Inflammatory macrophage (primary cell): ENCODE measurements around the gene ZBTB39.
A peak's percentile ranks its signal among the peaks of the same experiment; 100 is the strongest.
"Not testable (repeated sequence)": the region's sequence is repeated elsewhere in the genome, so short reads cannot be mapped to it uniquely, and the experiment has no call there.

Source experiments
- DNase-seq, 2 donors: peaks; one replicate each; pipeline ENCODE4 v3.0.0-alpha.2; 2020 to 2022
- total RNA-seq, 18 experiments: gene quantifications; one replicate each; lab custom pipeline; 2026; ENCODE audit warnings: mixed read lengths in 6 of 18, inconsistent platforms in 2 of 18; lab: John Stamatoyannopoulos, UW

The ZBTB39 gene
- 2.1 to 14.0 (median 7.4) reads per million in 18 experiments for total RNA-seq

DNA sequence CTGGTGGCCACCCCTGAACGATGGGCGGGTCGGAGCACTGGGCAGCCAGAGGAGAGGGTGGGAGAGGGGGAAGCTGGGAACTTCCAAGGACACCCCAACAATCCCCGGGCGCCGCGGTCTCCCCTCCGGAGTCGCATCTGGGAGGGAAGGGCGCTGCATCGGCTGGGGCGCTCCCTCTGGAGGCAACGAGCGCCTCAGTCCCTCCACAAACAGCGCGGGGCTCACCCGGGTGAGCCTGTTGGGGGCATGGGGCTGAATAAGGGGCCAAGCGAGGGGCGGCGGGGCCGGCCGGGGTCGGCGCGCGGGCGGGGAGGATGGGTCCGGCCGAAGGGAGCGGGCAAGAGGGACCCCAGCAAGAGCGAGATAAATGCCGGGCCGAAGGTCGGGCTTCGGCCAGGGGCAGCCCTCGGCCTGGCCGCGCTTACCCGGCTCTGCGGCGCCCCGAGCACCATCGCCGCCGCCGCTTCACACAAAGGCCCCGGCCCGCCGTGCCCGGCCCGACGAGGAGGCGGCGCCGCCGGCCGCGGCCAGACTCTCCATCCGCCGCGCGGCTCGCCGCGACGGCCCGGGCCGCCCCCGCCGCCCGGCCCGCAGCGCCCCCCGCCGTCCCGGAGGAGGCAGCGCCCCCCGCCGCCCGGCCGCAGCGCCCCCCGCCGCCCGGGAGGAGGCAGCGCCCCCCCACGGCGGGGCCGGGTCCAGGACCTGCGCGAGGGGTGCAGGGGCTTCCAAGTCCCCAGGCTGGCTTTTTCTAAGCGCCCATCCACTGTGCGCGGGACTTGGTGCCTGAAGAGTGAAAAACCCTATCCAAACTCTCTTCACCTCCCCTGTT is at the start of gene ZBTB39:
Gene ZBTB39 (minus strand): TSS at position 567 of the 829 bp plus-strand sequence. CDS start 1,629 bp downstream, outside the sequence.
- peak; percentile 29 to 76 for DNase-seq

- peak; percentile 75 to 91 for DNase-seq
These were observed 49.5 kb upstream of the ZBTB39 start for GRCh38 chr12:57055824-57056223.

DNA sequence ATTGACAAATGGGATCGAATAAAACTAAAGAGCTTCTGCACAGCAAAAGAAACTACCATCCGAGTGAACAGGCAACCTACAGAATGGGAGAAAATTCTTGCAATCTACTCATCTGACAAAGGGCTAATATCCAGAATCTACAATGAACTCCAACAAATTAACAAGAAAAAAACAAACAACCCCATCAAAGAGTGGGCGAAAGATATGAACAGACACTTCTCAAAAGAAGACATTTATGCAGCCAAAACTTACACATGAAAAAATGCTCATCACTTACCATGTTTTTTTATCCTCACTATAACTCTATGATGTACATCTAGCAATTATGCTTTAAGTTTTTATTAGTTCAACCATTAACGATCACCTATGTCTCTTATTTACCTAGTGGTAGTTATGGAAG is 47.6 kb upstream of the ZBTB39 start:
- DNase-seq: not testable (repeated sequence)

DNA sequence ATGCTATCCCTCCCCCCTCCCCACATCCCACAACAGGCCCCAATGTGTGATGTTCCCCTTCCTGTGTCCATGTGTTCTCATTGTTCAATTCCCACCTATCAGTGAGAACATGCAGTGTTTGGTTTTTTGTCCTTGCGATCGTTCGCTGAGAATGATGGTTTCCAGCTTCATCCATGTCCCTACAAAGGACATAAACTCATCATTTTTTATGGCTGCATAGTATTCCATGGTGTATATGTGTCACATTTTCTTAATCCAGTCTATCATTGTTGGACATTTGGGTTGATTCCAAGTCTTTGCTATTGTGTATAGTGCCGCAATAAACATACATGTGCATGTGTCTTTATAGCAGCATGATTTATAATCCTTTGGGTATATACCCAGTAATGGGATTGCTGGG is 46.8 kb upstream of the ZBTB39 start:
- not testable (repeated sequence) for DNase-seq

DNA sequence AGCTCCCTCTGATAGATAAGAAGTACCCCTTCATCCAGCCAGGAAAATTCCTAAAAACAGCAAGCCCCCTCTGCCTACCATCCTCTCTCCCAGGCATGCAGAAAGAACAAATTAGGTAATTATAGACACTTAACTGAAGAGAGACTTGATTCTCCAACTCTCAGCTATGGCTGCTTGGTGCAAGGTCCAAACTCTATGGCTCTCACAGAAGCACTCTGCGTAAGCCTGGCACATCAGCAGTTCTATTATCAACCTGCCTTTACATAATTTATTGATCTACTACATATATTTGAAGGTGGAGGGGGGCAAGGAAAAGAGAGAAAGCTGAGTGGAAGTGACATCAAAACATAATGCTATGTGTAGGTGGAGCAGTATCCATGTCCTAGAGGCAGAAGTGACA is 44.7 kb upstream of the ZBTB39 start:
- DNase-seq: no peak

GRCh38 chr12:57049890-57050289 is 43.5 kb upstream of the ZBTB39 start, which contains the start of gene MYO1A:
TSS of gene MYO1A (minus strand) at chr12:57050129. CDS start at chr12:57048323, 1,806 bp downstream.
- DNase-seq: no peak

- no peak for DNase-seq
These were observed 42.7 kb upstream of the ZBTB39 start for GRCh38 chr12:57049119-57049446.

DNA sequence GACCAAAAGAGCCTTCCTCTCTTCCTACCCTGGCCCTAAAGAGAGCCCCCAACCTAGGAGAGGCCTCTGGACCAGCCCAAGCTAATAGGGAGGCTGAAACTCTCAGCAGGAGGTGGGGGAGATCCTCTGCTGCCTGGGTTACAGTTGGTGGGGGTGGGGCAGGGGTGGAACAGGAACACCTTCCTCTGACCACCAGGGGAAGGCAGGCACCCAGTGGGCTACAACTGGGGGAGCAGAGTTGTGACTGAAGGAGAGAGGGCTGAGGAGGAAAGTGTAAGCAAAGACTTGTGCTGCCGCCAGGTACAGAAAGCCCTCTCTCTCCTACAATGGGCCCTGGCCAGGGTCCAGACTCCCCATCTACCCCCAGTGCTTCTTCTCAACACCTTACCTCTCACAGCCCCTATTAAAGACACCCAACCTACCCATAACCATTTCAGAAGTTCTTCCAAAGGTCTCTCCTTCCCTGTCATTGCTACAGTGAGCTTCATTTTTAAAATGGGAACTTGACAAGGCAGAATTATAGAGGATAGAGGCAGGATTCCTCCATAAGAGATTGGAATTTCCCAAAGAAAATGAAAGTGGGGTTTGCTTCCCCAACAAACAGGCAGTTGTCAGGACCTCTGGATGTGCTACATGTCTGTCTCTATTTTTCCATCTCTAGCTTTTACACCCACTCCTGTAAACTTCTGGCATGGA is 42.2 kb upstream of the ZBTB39 start:
- DNase-seq: no peak

GRCh38 chr12:57047981-57048380 is 41.6 kb upstream of the ZBTB39 start:
- DNase-seq: no peak

DNA sequence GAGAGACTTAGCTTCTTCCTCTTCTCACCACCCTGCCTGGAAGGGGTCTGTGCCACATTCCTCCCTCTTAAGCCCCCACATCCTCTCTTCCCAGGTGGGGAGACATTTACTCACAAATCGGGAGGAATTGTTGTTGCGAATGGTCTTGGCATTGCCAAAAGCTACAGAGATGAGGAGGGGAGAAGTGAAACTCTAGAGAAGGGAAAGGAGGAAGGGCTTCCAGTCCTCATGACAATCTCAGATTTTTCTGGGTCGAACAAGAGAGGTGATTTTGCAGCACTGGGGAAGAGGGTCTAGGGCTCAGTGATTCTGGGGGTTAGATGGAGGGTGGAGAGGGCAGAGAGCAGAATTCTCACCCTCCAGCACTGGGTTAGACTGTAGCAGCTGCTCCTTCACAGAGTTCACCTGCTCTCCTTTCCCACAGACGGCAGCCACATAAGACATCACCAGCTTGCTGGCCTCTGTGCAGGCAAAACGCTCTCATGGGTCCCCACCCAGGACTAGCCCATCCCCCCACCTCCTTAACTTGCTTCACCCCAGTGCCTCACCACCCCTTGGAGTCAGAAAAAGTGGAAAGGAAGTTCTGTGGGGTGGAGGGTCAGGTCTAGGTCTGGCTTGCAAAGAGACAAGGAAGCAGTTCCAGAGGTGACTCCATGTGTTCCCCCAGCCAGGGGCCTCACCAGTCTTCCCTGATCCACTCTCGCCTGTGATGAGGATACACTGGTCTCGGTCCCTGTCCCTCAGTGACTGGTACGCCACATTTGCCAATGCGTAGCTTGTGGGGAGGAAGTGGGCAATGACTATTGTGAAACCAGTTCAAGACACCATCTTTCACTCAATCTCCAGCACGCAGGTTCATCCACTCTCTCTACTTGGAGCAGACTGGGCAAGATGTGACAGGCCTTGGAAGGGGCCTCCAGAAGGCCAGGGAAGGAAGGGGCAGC is 40.9 kb upstream of the ZBTB39 start:
- peak; percentile 52 to 54 for DNase-seq

- DNase-seq: peak; percentile 37 to 49
These were observed 39.9 kb upstream of the ZBTB39 start for GRCh38 chr12:57046086-57046791.

GRCh38 chr12:57044889-57045288 is 38.5 kb upstream of the ZBTB39 start:
- DNase-seq: no peak

DNA sequence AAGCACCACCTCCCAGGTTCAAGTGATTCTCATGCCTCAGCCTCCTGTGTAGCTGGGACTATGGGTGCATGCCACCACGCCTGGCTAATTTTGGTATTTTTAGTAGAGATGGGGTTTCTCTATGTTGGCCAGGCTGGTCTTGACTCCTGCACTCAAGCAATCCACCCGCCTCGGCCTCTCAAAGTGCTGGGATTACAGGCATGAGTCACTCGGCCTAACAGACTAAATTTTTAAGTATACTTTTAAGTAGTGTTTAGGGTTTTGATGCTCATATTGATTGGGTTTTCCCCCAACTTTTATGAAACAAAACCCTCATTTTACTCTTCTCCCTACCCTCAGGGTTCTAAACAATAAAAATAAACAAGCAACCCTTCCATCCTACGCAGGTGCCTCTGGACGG is 38.1 kb upstream of the ZBTB39 start:
- no peak for DNase-seq

DNA sequence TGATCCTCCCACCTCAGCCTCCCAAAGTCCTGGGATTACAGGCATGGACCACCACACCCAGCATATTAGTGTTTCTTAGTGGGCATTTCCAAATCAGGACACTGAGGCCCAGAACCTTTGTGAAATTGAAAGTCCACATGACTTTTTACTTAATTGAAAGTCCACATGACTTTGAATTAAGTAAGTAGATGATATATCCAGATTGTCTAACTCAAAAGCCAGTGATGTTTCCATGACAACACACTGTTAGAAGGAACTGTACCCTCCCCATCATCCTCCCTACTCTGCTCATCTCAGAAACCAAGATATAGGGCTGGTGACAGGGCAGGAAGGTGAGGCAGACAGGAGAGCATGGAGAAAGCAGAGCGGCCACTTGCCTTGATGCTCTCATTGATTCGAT is 36.3 kb upstream of the ZBTB39 start:
- no peak for DNase-seq

DNA sequence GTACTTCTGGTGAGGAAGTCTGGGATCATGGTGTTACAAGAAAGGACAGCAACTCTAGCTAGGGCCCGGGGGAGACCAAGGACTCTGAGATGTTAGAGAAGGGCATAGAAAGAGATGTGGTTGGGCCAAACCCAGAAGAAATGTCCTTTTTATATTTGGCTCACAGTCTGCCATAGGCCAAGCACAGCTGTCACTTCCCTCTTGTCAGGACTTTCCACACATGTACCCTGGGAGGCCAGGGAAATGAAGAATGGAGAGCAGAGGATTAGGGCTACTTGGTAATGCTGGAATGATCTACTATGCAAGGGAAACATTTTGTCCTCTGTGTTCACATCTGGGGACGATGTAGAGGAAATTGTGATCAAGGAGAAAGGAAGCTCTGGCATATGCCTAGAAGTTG is 34.4 kb upstream of the ZBTB39 start:
- DNase-seq: peak in 1 of 2 donors; percentile 13

GRCh38 chr12:57040211-57040610 is 33.9 kb upstream of the ZBTB39 start:
- DNase-seq: no peak

GRCh38 chr12:57039016-57039798 is 32.9 kb upstream of the ZBTB39 start:
- peak; percentile 56 to 75 for DNase-seq

DNA sequence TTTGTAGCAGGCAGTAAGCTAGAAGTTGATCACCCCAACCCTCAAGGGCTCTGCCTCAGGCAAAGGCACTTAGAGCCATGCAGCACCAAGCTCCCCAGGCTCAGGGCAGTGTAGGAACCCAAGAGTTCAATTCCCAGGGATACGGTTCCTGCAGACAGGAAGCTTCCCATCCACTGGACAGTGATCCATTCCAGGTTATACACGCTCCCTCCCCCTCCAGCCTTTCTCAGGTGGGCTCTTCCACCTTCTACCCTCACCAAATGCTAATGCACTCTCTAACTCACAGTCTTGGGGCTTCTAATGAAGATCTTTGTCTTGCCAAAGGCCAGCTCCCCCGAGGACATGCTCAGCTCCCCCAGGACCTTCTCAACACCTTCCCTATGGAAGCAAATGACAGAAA is 30.9 kb upstream of the ZBTB39 start:
- DNase-seq: no peak

- no peak for DNase-seq
These were observed 27.1 kb upstream of the ZBTB39 start for GRCh38 chr12:57033431-57033830.

- no peak for DNase-seq
These were observed 25.4 kb upstream of the ZBTB39 start for GRCh38 chr12:57031789-57032188.

GRCh38 chr12:57031138-57031725 is 24.9 kb upstream of the ZBTB39 start:
- peak in 1 of 2 donors; percentile 36 for DNase-seq
